Fibroblast of lung (primary cell): Measurements from ENCODE around the gene FBXW5. TPM values are rescaled to one million over a fixed set of nuclear protein-coding genes. Genes with fewer than 3 reads are reported as not detected.

Experiments used
- DNase-seq, 2 donors: peaks; one replicate each; pipeline versions ENCODE4 v3.0.0 to v3.0.0-alpha.2; 2010; ENCODE audit warnings: low read depth in 2 of 2
- H2AFZ ChIP-seq: 2 replicates; pipeline ENCODE4 v1.5.1; 2012; ENCODE audit warnings: low read length, control low read depth, inconsistent platforms
- H3K27ac ChIP-seq: 2 replicates; pipeline ENCODE4 v1.5.1; 2011; ENCODE audit warnings: low read length, control low read depth; ENCODE audit not compliant: insufficient read depth
- H3K27me3 ChIP-seq: 2 replicates; pipeline ENCODE4 v1.5.1; 2011; ENCODE audit warnings: mild to moderate bottlenecking, low read length; ENCODE audit not compliant: control insufficient read depth, insufficient read depth
- H3K36me3 ChIP-seq: 2 replicates; pipeline ENCODE4 v1.5.1; 2011; ENCODE audit warnings: low read length; ENCODE audit not compliant: control insufficient read depth, insufficient read depth
- H3K4me1 ChIP-seq: 2 replicates; pipeline ENCODE4 v1.5.1; 2011; ENCODE audit warnings: low read length; ENCODE audit not compliant: control insufficient read depth, insufficient read depth; ENCODE audit errors: extremely low read depth
- H3K4me2 ChIP-seq: 2 replicates; pipeline ENCODE4 v1.5.1; 2011; ENCODE audit warnings: low read length, control low read depth; ENCODE audit not compliant: insufficient read depth; ENCODE audit errors: extremely low read depth
- H3K4me3 ChIP-seq, 4 experiments: fragments of 200-600 bp in 1 of 4; sonication (generic) in 1 of 4; replicated peaks in 1 of 4; 2 replicates each; pipeline ENCODE4 v1.5.1; 2011 to 2016; ENCODE audit warnings: low read length in 4 of 4, low read depth in 3 of 4, mild to moderate bottlenecking in 3 of 4, control low read depth in 2 of 4, inconsistent platforms in 1 of 4, mixed read lengths in 1 of 4; ENCODE audit not compliant: insufficient read depth in 1 of 4; ENCODE audit errors: control extremely low read depth in 1 of 4
- H3K79me2 ChIP-seq: 2 replicates; pipeline ENCODE4 v1.5.1; 2012; ENCODE audit warnings: mild to moderate bottlenecking, low read length, inconsistent platforms; ENCODE audit not compliant: control insufficient read depth, insufficient read depth
- H3K9ac ChIP-seq: 2 replicates; pipeline ENCODE4 v1.5.1; 2011; ENCODE audit warnings: mild to moderate bottlenecking, low read length, control low read depth; ENCODE audit not compliant: insufficient read depth
- H3K9me3 ChIP-seq: 2 replicates; pipeline ENCODE4 v1.5.1; 2012; ENCODE audit warnings: low read depth, low read length; ENCODE audit not compliant: control insufficient read depth, insufficient read depth
- H4K20me1 ChIP-seq: 2 replicates; pipeline ENCODE4 v1.5.1; 2011; ENCODE audit warnings: low read length; ENCODE audit not compliant: control insufficient read depth, insufficient read depth; ENCODE audit errors: extremely low read depth
- CTCF ChIP-seq, 2 donors: IDR thresholded peaks in 1 of 2; conservative IDR thresholded peaks in 1 of 2; 1 replicate in 1 of 2; 2 replicates in 1 of 2; pipeline ENCODE4 v1.5.1; 2011 to 2012; ENCODE audit warnings: low read length in 2 of 2, control low read depth in 1 of 2, inconsistent platforms in 1 of 2, low read depth in 1 of 2, mild to moderate bottlenecking in 1 of 2
- EZH2 ChIP-seq: IDR thresholded peaks from 2 replicates; pipeline ENCODE4 v1.5.1; 2012; ENCODE audit warnings: low read length, control low read depth, mild to moderate bottlenecking; ENCODE audit errors: missing control alignments
- polyA plus RNA-seq, 2 donors: library from polyadenylated mRNA; depleted of rRNA in 1 of 2; stranded (reverse) in 1 of 2; unstranded in 1 of 2; fragments of >200 nt; gene quantifications; 2 replicates each; pipeline ENCODE4 v1.2.1, GENCODE V29; 2011 to 2012; ENCODE audit warnings: missing spikeins in 1 of 2
- total RNA-seq: library from RNA; depleted of rRNA; stranded (reverse); fragments of >200 nt; gene quantifications from 2 replicates; pipeline ENCODE4 v1.2.1, GENCODE V29; 2014

FBXW5 gene
- total and polyA plus RNA-seq, 2 donors (not counting 1 experiment from before 2014, with no cell fraction given), result 31.3 to 166 TPM

GRCh38 chr9:136973618-136974617 lies 29.4 kb upstream of the FBXW5 start:
- Histone ChIP-seq H3K79me2 (no peaks in the 10 kb centered on the region), H2AFZ (no peak overlapping the region), H3K4me1 (no peaks in the 10 kb centered on the region), H3K27me3 (peaks cover 4% of the 10 kb centered on the region), H3K4me2 (no peak overlapping the region), H4K20me1 (no peaks in the 10 kb centered on the region), H3K9me3 (no peaks in the 10 kb centered on the region), H3K36me3 (no peaks in the 10 kb centered on the region), H3K4me3 (no peak overlapping the region), H3K27ac (no peak overlapping the region), H3K9ac (no peak overlapping the region)
- no peak for DNase-seq
- TF ChIP-seq CTCF (conservative IDR thresholded peaks at IDR 0.05 in 1 of 2, IDR thresholded peaks at IDR 0.05 in 1 of 2; ENCODE audit: low read depth in 1 of 2, low read length in 2 of 2) (no peak), EZH2 (no peak)

- no peaks in the 10 kb centered on the region for H3K4me1 ChIP-seq
- no peak overlapping the region for H3K4me3 ChIP-seq
- TF ChIP-seq EZH2 (no peak), CTCF (conservative IDR thresholded peaks at IDR 0.05 in 1 of 2, IDR thresholded peaks at IDR 0.05 in 1 of 2; ENCODE audit: low read depth in 1 of 2, low read length in 2 of 2) (no peak)
- no peaks in the 10 kb centered on the region for H3K79me2 ChIP-seq
- H3K4me2 ChIP-seq, result no peak overlapping the region
- H3K9ac ChIP-seq, result no peak overlapping the region
- peaks cover 3% of the 10 kb centered on the region for H3K27me3 ChIP-seq
- H3K36me3 ChIP-seq, result no peaks in the 10 kb centered on the region
- DNase-seq, result no peak
- no peak overlapping the region for H3K27ac ChIP-seq
- no peaks in the 10 kb centered on the region for H3K9me3 ChIP-seq
- H4K20me1 ChIP-seq, result no peaks in the 10 kb centered on the region
- H2AFZ ChIP-seq, result no peak overlapping the region
These were observed 28.2 kb upstream of the FBXW5 start for GRCh38 chr9:136972743-136973142.

- no peak for DNase-seq
- no peak overlapping the region for H3K4me2 ChIP-seq
- no peak overlapping the region for H3K4me3 ChIP-seq
- no peaks in the 10 kb centered on the region for H3K27me3 ChIP-seq
- H4K20me1 ChIP-seq, result no peaks in the 10 kb centered on the region
- H3K9ac ChIP-seq, result no peak overlapping the region
- TF ChIP-seq CTCF (conservative IDR thresholded peaks at IDR 0.05 in 1 of 2, IDR thresholded peaks at IDR 0.05 in 1 of 2; ENCODE audit: low read depth in 1 of 2, low read length in 2 of 2) (no peak), EZH2 (no peak)
- no peaks in the 10 kb centered on the region for H3K4me1 ChIP-seq
- no peak overlapping the region for H2AFZ ChIP-seq
- no peaks in the 10 kb centered on the region for H3K79me2 ChIP-seq
- no peak overlapping the region for H3K27ac ChIP-seq
- H3K36me3 ChIP-seq, result no peaks in the 10 kb centered on the region
- no peaks in the 10 kb centered on the region for H3K9me3 ChIP-seq
These were observed 27.8 kb upstream of the FBXW5 start for GRCh38 chr9:136972335-136972734.
